GM10266 (cell line): Measurements from ENCODE around the gene SAMD4B.

ENCODE experiments used
- DNase-seq: peaks from one replicate; pipeline ENCODE4 v3.0.0; 2012; ENCODE audit errors: extremely low spot score
- CTCF ChIP-seq: IDR thresholded peaks from 2 replicates; pipeline ENCODE4 v1.5.1; 2012; ENCODE audit warnings: mild to moderate bottlenecking, low read depth; ENCODE audit not compliant: control insufficient read depth, insufficient read depth; ENCODE audit errors: missing control alignments

SAMD4B gene

GRCh38 chr19:39316627-39317321 is 25.4 kb upstream of the SAMD4B start:
- DNase-seq, result no peak
- no peak for TF ChIP-seq CTCF

GRCh38 chr19:39317476-39317875 is 24.7 kb upstream of the SAMD4B start:
- no peak for TF ChIP-seq CTCF
- DNase-seq, result no peak

DNA sequence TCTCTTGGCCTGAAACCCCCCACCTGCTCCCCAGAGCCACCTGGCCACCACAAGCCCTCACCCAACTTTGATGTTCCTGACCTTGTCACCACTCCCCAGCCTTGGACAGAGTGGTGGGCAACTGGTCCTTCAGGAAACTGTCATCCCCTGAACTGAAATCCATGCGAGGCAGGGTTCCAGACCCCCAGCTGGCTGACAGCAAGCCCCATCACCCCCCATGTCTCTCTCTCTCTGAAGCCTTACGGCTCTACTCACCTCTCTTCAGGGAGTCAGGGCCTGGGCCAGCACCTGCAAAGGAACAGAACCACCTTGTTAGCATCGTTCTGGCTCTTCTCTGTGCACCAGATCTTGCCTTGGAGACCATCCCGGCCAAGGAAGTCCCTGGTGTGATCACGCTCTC is 24.1 kb upstream of the SAMD4B start:
- no peak for DNase-seq
- no peak for TF ChIP-seq CTCF

DNA sequence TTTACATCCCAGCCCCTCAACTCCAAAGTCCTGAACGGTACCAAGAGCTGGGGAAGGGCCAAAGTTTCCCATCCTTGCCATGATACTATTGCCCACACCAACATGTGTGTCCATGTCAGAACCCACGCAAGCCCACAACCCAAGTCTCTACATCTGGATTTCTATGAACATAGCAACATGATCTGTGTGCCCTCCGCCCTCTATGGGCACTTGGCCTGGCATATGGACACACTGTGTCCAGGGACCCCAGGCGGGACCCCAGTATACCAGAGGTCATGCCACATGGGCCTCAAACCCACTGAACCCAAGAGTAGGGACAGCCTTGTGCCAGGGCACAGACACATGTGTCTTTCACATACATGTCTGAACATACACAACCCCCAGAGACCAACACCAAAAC is 23.5 kb upstream of the SAMD4B start:
- no peak for TF ChIP-seq CTCF
- no peak for DNase-seq

DNA sequence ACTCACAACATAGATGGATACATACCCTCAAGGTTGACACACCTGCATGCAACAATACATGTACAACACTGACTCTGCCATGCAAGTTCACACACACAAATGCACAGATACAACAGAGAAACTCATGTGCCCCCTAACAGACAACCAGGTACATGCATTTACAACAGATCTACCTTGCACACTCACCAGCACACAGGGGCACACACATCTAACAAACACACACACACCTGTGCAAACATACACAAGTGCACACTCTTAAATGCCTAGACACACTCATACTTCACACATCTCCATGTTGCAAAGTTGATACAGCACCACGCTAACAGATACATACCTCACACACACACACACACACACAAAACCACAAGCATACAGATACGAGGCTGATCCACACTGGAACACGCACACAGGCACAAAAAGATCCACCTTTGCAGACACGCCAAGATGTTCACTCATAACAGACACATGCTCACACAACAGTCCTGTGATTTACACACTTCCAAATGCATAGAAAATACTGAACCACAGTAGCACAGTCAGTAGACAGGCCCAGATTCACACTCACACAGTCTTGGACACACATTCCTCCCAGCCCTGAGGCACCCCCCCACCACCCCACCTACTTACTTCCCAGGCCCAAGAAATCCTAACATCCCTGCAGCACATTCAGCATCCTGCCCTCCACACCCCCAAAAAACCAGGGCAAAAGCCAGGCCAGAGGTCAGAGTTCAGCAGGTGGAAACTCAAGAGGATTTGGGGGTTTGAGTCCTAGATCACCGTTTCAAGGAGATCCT is 22.9 kb upstream of the SAMD4B start:
- TF ChIP-seq CTCF, result no peak
- peak; percentile 34 for DNase-seq

DNA sequence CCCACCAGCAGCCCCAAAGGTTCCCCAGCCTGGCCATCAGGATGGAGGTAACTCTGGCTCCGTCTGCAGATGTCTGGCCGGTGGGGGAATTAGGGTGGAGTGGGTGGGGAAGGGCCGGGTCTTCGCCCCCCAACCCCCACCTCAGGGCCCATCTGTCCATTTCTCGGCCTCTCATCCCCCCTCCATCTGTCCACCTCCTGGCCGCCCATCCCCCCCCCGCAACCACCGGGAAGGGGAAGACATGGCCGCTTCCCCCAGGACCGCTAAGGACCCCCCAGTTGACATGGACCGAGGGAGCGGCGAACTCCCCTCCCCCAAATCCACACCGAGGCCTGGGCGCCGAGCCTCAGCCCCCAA is 22.4 kb upstream of the SAMD4B start:
- DNase-seq, result peak; percentile 38
- TF ChIP-seq CTCF, result no peak

DNA sequence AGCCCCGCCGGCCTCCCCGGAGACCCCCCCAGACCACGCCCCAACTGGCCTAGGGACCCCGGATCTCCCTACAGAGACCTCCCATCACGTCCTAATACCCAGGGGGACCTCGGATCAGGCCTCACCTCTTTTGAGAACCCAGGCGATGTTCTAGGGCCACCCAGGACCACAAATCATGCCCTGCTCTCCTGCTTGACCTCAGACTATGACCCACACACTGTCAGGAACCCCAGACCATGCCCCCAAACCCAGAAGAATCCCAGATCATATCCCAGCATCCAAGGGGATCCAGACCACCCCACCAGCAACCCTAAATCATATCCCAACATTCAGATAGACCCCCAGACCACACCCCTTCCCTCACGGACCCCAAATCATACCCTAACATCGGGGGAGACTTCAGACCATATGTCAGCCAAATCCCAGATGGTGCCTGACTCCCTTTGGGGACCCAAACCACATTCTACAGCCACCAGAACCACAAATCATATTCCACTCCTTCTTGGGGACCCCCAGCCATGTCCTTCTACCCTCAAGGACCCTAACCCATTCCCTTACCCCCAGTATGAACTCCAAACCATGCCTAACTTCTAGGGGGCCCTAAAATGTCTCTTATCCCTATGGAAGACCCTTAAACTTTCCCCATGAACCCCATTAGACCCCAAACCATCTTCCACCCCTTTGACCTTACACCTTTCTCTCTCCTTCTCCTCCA is 20.9 kb upstream of the SAMD4B start:
- peak; percentile 52 for DNase-seq
- no peak for TF ChIP-seq CTCF
